GM12872 (cell line): ENCODE data around the gene BHLHA9.

Experiments used
- CTCF ChIP-seq: IDR thresholded peaks from 3 replicates; pipeline ENCODE4 v1.5.1; 2011; ENCODE audit warnings: low read depth, mild to moderate bottlenecking, low read length, moderate library complexity; ENCODE audit not compliant: insufficient read depth

Gene BHLHA9

DNA sequence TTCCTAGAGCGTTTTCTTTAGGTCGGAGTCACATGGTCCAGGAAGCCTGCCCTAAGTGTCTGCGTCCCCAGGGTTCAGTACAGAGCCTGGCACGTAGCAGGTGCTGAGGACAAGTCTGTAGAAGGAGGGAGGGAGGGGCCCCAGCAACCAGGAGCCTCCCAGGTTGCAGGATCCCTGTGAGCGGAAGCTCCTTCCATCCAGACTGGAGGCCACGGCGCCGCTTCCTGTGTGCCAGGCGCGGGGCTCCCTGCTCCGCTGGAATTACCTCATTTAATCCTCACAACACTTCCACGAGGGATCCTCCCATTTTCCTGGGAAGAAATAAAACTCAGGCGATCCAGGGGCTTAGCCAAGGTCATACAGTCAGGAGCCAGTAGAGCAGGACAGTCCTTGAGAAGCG is 31.3 kb downstream of the BHLHA9 start:
- no peak for TF ChIP-seq CTCF

DNA sequence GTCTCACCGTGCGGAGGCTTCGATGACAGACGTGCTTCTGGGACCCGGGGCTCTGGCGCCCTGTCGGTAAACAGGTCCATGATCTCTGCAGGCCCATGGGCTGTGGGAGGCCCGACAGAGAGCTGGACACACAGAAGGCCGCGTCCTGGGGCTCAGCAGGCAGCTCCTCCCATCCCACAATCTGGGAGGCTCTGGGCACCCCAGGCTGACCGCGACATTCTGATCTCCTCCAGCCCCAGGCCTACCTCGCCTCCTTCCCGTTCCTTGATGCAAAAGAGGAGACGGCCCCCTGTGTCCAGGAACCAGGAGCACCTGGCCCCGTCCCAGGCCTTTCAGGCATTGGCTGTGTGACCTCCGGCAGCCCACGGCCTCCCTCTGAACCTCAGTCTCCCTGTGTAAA is 32.5 kb downstream of the BHLHA9 start:
- TF ChIP-seq CTCF = no peak

DNA sequence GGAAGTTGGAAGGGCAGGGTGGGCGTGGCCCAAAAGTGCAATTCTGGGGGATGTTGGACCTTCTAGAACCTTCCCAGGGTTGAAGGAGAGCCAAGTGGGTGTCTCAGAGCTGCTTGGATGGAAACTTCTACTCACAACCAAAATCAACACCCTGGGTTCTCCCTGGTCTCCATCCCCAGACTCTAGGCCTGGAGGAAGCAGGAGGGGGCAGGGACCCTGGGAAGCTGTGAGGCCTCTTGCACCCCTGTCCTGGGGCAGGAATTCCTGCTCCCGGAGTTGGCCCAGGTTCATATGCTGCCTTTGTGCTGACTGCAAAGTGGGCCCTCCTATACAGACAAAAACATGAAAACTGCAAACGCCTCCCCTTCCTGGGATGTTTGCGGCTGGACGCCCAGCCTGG is 34.3 kb downstream of the BHLHA9 start:
- TF ChIP-seq CTCF = no peak

DNA sequence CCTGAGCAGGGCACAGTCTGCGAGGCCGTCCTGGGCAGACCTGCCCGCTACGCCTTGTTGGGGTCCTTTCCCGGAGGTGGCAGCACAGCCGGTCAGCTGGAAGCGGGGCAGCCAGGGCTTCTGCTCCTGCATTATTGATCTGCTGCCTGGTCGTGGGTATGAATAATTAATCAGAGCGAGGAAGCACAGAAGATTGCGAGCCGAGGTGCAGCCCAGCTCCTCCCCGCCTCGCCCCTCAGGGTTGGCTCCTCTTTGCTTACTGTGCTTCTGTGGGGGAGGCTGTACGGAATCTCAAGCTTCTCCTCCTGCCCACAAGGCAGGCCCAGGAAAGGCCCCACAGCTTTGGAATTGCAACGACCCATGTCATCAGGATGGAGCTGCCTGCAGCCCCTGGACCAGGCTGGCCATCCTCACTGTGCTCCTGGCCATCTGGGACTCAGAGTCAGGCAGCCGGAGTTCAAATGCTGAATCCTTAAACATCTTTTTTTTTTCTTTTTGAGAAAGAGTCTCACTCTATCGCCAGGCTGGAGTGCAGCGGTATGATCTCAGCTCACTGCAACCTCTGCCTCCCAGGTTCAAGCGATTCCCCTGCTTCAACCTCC is 34.8 kb downstream of the BHLHA9 start:
- TF ChIP-seq CTCF = no peak

DNA sequence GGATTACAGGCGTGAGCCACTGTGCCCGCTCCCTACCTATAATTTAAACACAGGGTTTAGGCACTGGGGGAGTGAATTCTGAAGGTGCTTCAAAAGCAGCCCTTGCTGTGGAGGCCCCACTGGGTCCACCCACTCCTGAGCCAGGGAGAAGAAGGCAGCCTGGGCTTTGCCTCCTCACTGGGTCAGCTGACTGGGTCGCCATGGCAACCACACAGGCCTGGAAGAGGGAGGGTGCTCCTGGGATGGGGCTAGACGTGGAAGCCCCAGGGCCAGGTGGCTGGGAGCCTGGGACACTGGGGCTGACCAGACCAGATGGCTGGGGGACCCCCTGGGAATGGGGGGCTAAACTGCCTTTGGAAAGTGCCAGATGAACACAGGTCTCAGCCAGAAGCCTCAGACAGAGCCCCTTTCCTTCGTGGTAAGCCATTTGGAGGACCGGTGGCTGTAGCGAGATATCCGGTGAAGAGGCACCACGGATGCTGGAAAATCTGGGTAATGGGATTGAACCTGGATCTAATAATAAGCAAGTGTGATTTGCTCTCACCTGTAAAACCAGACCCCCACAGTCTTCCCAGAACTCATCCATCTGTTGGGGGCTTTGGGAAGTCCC is 42.1 kb downstream of the BHLHA9 start:
- TF ChIP-seq CTCF = no peak

DNA sequence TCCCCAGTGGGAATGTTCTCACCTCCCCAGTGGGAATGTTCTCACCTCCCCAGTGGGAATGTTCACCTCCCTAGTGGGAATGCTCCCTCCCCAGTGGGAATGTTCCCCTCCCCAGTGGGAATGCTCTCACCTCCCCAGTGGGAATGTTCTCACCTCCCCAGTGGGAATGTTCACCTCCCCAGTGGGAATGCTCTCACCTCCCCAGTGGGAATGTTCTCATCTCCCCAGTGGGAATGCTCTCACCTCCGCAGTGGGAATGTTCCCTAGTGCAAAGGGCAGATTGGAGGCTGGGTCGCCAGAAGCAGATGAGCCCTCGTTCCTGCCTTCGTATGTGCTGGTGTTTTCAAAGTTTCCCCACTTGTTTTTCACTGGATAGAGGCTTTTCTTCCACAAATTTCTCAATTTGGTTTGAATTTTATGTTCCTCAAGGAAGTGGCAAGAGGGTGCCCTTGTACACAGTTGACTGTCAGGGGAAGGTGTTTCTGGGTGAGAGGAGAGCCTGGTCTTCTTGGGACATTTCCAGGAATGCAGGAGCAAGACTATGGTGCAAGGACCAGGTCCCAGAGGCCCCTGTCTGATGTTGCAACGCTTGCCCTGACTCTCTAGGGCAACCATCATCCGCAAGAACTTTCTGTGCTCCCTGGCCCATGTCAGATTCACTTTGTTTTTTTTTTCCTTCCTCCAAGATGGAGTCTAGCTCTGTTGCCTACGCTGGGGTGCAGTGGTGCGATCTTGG is 43.2 kb downstream of the BHLHA9 start:
- TF ChIP-seq CTCF = no peak

DNA sequence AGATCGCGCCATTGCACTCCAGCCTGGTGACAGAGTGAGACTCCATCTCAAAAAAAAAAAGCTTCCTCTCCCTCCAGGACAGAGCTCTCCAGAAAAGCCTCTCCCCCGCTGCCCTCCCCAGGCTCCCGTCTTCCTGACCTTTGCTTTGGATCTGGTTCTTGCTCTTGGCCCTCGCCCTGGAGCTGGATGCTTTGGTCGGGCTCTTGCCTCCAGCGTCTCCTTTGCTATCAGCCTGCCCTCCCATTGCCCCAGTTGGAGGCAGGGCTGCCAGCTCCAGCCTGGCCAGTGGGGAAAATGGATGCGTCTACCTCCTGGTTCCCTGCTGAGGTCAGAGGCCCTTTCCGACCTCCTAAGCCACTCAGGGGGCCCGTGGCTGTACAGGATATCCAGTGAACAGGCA is 45.2 kb downstream of the BHLHA9 start:
- no peak for TF ChIP-seq CTCF
